GM13976 (cell line): ENCODE data around the gene IMMP2L.

ENCODE experiments used
- DNase-seq: peaks from one replicate; pipeline ENCODE4 v3.0.0; 2012; ENCODE audit warnings: low spot score
- CTCF ChIP-seq: IDR thresholded peaks from 2 replicates; pipeline ENCODE4 v1.5.1; 2012; ENCODE audit warnings: borderline replicate concordance, mild to moderate bottlenecking; ENCODE audit not compliant: insufficient read depth; ENCODE audit errors: extremely low read depth, missing control alignments, control extremely low read depth
- in situ Hi-C: fragments of 300-500 bp; cut with MboI; formaldehyde crosslinking; loops from one replicate; pipeline ENCODE4 v1.12.0; 2022; ENCODE audit warnings: low sequenced_read_pairs, mixed read lengths, inconsistent platforms; ENCODE audit not compliant: unreplicated experiment

The IMMP2L gene

GRCh38 chr7:111228437-111228836, 333.9 kb downstream of the IMMP2L start:
- TF ChIP-seq CTCF, result no peak
- in situ Hi-C loops, result no loop called here

GRCh38 chr7:111226800-111227199, 335.5 kb downstream of the IMMP2L start:
- in situ Hi-C loops, result no loop called here
- no peak for TF ChIP-seq CTCF
- DNase-seq, result no peak

More at GRCh38 chr7:111228437-111228836, 333.9 kb downstream of the IMMP2L start:
- no peak for DNase-seq

- no peak for DNase-seq
- TF ChIP-seq CTCF, result no peak
- in situ Hi-C loops, result no loop called here
Measured at GRCh38 chr7:111224354-111225231, 337.7 kb downstream of the IMMP2L start.

DNA sequence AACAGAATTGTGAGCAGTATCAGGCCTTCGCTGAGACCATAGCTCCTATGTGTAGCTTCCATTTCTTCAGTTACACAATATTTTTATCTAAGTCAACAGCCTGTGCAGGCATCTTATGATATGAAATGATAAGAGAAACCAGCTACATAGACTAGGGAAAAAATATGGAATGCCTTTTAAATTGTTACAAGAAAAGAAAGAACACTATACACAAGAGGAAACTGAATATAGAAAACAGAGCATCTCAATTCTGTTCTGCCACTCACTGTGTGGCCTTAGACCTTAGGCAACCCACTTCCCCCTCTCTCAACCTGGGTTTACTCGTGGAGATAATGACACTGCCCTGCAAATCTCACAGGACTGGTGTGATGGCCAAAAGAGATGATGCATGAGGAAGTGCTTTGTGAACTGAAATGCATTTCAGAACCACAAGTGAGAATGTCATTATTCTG, 338.5 kb downstream of the IMMP2L start:
- in situ Hi-C loops, result no loop called here
- no peak for DNase-seq
- no peak for TF ChIP-seq CTCF

GRCh38 chr7:111215550-111215949, 346.7 kb downstream of the IMMP2L start:
- in situ Hi-C loops, result no loop called here
- no peak for TF ChIP-seq CTCF
- no peak for DNase-seq

DNA sequence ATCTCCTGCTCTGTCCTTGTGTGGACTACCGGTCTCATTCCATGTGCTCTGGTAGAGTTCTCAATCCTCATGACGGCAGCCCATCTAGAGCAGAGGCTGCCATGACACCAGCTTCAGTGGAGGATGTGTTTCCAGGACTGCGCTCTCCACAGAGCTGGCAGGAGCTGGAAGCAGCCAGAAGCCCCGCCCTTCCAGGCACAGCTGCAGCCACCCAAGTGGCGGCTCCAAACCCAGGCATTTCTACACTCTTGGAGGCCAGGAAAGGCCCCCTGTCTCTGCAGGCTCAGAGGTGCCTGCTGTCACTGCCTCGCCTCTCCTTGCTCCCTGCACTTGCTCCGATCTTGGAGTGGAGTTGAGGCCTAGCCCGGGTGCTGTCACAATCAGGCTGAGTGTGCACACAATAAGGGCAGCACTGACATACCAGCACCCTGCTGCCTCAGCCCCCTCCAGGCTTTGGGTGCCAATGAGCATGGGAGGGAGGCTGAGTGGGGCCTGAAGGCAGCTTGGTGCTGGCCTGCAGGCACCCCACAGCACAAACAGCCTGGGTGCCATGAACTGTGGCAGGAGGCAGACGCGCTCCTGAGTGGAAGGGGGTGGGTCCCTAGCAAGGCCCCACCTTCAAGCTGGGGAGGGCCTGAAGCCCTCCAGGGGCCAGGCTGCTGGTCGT, 349.3 kb downstream of the IMMP2L start:
- no peak for TF ChIP-seq CTCF
- DNase-seq, result no peak
- in situ Hi-C loops, result no loop called here
